HEK293 (cell line): ENCODE results near the gene LAMC3.

ENCODE experiments used
- CTCF ChIA-PET: fragments of 350-600 bp; formaldehyde crosslinking; extraction: SDS; loops from one replicate; lab custom pipeline; 2021; ENCODE audit warnings: antibody characterized with exemption; lab: Yijun Ruan, JAX
- POLR2A ChIA-PET: fragments of 300-600 bp; formaldehyde crosslinking; extraction: SDS; loops from one replicate; lab custom pipeline; 2020; ENCODE audit warnings: antibody characterized with exemption, inconsistent platforms; lab: Yijun Ruan, JAX
- H3K27ac ChIP-seq: fragments of 200-500 bp; sonication (Bioruptor generic); 2 replicates; pipeline ENCODE4 v1.5.1; 2014; ENCODE audit warnings: low read depth, low read length, control low read depth, inconsistent platforms; ENCODE audit errors: extremely low read depth
- H3K36me3 ChIP-seq, 2 experiments: fragments of 200-500 bp in 1 of 2; sonication (Bioruptor generic) in 1 of 2; 1 replicate in 1 of 2; 2 replicates in 1 of 2; pipeline ENCODE4 v1.5.1; 2014 to 2017; ENCODE audit warnings: inconsistent platforms in 2 of 2, low read length in 2 of 2; ENCODE audit not compliant: control insufficient read depth in 2 of 2, insufficient read depth in 1 of 2
- H3K4me1 ChIP-seq: fragments of 200-500 bp; sonication (Bioruptor generic); 2 replicates; pipeline ENCODE4 v1.5.1; 2014; ENCODE audit warnings: mild to moderate bottlenecking, low read length, inconsistent platforms; ENCODE audit not compliant: control insufficient read depth, insufficient read depth
- H3K4me3 ChIP-seq: 2 replicates; pipeline ENCODE4 v1.5.1; 2011; ENCODE audit warnings: low read depth, mild to moderate bottlenecking, control low read depth, low read length, moderate library complexity
- H3K9me3 ChIP-seq: fragments of 200-500 bp; sonication (Bioruptor generic); 2 replicates; pipeline ENCODE4 v1.5.1; 2014; ENCODE audit warnings: low read depth, low read length, inconsistent platforms; ENCODE audit not compliant: control insufficient read depth, insufficient read depth
- KLF1 ChIP-seq: fragments of 450-650 bp; formaldehyde crosslinking; IDR thresholded peaks from 2 replicates; pipeline ENCODE4 v1.5.1; 2016; ENCODE audit warnings: missing biosample characterization, missing genetic modification characterization
- SETDB1 ChIP-seq: IDR thresholded peaks from one replicate; pipeline ENCODE4 v1.6.1; 2017; ENCODE audit warnings: mild to moderate bottlenecking, low read length, moderate library complexity, mixed read lengths; ENCODE audit not compliant: insufficient read length
- ZNF16 ChIP-seq: fragments of 450-650 bp; formaldehyde crosslinking; IDR thresholded peaks from 2 replicates; pipeline ENCODE4 v1.5.1; 2016; ENCODE audit warnings: low read depth, missing biosample characterization, missing genetic modification characterization
- ZNF266 ChIP-seq: fragments of 450-650 bp; formaldehyde crosslinking; IDR thresholded peaks from 2 replicates; pipeline ENCODE4 v1.5.1; 2016; ENCODE audit warnings: missing biosample characterization, missing genetic modification characterization, low read depth
- ZNF394 ChIP-seq: fragments of 450-650 bp; formaldehyde crosslinking; IDR thresholded peaks from 2 replicates; pipeline ENCODE4 v1.5.1; 2016; ENCODE audit warnings: missing biosample characterization, missing genetic modification characterization, mild to moderate bottlenecking, moderate library complexity, borderline replicate concordance
- ZNF600 ChIP-seq: fragments of 450-650 bp; formaldehyde crosslinking; IDR thresholded peaks from 2 replicates; pipeline ENCODE4 v1.5.1; 2016; ENCODE audit warnings: missing biosample characterization, missing genetic modification characterization
- ZNF624 ChIP-seq: fragments of 450-650 bp; formaldehyde crosslinking; IDR thresholded peaks from 2 replicates; pipeline ENCODE4 v1.5.1; 2017; ENCODE audit warnings: missing biosample characterization, missing genetic modification characterization
- ZNF791 ChIP-seq: fragments of 450-650 bp; formaldehyde crosslinking; IDR thresholded peaks from 2 replicates; pipeline ENCODE4 v1.5.1; 2016; ENCODE audit warnings: missing biosample characterization, missing genetic modification characterization
- TF ChIP-seq, protein P1 (sequence below): fragments of 450-650 bp; formaldehyde crosslinking; conservative IDR thresholded peaks from 2 replicates; pipeline ENCODE4 v1.5.1; 2016; ENCODE audit warnings: low read depth, missing biosample characterization, missing genetic modification characterization

LAMC3 gene

DNA sequence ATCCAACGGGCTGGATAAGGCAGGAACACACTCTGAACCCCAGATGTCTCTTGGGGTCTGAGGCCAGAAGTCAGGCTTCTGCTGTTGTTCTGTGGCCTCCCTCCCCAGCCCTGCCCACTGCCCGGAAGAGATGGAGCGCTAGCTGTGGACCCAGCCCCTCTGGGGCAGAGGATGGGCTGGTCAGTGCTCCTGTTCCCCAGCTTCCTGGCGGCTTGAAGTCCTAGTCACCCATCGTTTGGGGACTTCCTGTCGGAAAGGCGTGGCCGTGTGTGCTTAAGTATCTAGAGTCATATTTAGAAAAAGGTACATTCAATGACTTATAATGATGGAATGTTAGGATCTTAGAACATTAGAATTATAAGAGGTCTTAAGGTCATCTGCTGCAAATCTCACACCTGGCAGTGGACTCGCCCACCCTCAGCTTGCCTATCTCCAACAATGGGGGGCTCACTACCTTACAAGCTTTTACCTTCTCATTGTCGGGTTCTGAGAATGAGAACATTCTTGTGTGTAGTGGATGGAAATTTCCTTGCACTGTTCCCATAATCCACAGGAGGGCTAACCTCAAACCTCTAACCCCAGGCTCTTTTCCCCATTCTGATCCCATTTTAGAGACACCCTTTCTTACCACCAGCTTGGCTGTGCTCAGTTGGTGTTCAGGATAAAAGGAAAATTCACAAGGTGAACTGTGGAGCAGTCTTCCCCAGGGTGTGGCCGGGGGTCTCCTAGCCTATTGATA, 74.0 kb downstream of the LAMC3 start:
- Histone ChIP-seq H3K27ac (no peak overlapping the region), H3K36me3 (no peaks in the 10 kb centered on the region), H3K4me3 (no peak overlapping the region), H3K9me3 (no peaks in the 10 kb centered on the region), H3K4me1 (no peaks in the 10 kb centered on the region)
- ChIA-PET CTCF (interaction anchor here (0.5 to 0.6 kb wide), 2 partner anchors 9 to 34 kb away, joined by 3 to 4 read pairs; no protein-coding TSS in a partner anchor), POLR2A (no interaction called here)
- TF ChIP-seq ZNF600 (tag by site-specific recombination) = no peak

DNA sequence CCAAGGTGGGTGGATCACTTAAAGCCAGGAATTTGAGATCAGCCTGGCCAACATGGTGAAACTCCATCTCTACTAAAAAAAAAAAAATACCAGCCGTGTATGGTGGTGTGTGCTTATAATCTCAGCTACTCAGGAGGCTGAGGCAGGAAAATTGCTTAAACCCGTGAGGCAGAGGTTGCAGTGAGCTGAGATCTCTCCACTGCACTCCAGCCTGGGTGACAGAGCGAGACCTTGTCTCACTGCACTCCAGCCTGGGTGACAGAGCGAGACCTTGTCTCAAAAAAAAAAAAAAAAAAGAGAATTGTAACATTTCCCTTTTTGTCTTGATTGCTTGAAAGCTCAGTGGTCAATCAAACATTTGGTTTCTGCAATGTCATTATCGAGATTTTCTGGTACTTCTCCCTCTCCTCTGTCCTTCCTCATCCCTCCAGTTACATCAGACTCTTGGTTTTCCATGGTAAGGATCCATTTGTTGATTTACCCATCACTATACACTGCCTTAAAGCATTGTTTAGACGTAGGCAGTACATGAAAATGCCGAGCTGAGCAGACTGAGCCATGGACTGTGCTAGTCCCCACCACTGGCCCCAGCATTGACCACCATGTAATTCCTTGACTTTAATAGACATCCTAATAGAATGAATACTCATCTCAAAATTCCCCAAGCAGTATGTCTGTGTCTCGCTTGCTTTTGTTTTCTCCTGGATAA, 75.8 kb downstream of the LAMC3 start:
- Histone ChIP-seq H3K27ac (no peak overlapping the region), H3K4me3 (no peak overlapping the region), H3K4me1 (no peaks in the 10 kb centered on the region), H3K36me3 (no peaks in the 10 kb centered on the region), H3K9me3 (no peaks in the 10 kb centered on the region)
- CTCF ChIA-PET = interaction anchor here (0.6 to 1.2 kb wide), 5 partner anchors 11 to 37 kb away, joined by 3 to 4 read pairs (median 3); no protein-coding TSS in a partner anchor
- TF ChIP-seq, protein P1, sequence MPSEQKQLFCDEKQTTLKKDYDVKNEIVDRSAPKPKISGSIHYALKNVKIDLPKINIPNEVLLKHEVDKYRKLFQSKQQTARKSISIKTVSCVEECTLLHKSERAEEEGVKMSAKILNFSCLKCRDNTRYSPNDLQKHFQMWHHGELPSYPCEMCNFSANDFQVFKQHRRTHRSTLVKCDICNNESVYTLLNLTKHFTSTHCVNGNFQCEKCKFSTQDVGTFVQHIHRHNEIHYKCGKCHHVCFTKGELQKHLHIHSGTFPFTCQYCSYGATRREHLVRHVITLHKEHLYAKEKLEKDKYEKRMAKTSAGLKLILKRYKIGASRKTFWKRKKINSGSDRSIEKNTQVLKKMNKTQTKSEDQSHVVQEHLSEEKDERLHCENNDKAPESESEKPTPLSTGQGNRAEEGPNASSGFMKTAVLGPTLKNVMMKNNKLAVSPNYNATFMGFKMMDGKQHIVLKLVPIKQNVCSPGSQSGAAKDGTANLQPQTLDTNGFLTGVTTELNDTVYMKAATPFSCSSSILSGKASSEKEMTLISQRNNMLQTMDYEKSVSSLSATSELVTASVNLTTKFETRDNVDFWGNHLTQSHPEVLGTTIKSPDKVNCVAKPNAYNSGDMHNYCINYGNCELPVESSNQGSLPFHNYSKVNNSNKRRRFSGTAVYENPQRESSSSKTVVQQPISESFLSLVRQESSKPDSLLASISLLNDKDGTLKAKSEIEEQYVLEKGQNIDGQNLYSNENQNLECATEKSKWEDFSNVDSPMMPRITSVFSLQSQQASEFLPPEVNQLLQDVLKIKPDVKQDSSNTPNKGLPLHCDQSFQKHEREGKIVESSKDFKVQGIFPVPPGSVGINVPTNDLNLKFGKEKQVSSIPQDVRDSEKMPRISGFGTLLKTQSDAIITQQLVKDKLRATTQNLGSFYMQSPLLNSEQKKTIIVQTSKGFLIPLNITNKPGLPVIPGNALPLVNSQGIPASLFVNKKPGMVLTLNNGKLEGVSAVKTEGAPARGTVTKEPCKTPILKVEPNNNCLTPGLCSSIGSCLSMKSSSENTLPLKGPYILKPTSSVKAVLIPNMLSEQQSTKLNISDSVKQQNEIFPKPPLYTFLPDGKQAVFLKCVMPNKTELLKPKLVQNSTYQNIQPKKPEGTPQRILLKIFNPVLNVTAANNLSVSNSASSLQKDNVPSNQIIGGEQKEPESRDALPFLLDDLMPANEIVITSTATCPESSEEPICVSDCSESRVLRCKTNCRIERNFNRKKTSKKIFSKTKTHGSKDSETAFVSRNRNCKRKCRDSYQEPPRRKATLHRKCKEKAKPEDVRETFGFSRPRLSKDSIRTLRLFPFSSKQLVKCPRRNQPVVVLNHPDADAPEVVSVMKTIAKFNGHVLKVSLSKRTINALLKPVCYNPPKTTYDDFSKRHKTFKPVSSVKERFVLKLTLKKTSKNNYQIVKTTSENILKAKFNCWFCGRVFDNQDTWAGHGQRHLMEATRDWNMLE (tag by site-specific recombination) = no peak
- peak; percentile 64; the same call in 1 of the 2 replicates for TF ChIP-seq KLF1 (tag by site-specific recombination)
- TF ChIP-seq, all 188 proteins: peak for 1
- POLR2A ChIA-PET = interaction anchor here (0.6 kb wide), 1 partner anchor 37 kb away, joined by 3 read pairs; no protein-coding TSS in a partner anchor

DNA sequence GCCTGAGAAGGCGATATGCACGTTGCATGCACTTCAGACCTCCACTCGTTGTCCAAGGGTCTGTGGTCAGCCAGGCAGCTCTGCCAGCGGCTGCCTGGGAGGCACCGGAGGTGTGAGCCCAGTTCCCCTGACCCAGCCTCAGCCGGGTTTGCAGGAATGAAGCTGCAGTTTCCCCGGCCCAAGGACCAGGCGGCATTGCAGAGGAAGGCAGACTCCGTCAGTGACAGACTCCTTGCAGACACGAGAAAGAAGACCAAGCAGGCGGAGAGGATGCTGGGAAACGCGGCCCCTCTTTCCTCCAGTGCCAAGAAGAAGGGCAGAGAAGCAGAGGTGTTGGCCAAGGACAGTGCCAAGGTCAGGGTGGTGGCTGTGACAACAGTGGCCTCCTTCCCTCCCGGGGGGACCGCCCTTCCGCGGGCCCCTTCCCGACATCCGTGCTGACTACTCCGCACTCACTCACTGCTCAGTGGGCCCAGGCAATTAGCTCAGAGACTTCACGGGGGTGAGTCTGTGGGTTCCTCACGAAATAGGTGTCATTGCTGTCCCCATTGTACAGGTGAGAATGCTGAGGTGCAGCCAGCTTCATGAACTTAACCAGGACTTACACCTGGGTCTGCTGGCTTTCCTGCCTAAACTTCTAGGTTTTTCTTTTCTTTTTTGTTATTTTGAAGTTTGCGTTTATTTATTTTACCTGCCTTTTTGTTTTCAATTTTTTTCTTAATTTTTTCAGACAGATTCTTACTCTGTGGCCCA, 76.6 kb downstream of the LAMC3 start:
- POLR2A ChIA-PET = interaction anchor here (0.6 kb wide), 1 partner anchor 36 kb away, joined by 3 read pairs; no protein-coding TSS in a partner anchor
- H3K9me3 ChIP-seq = no peaks in the 10 kb centered on the region
- H3K4me3 ChIP-seq = no peak overlapping the region
- no peak for TF ChIP-seq SETDB1
- CTCF ChIA-PET = interaction anchor here (0.6 to 1.2 kb wide), 5 partner anchors 11 to 38 kb away, joined by 3 to 4 read pairs (median 3); no protein-coding TSS in a partner anchor
- H3K36me3 ChIP-seq = no peaks in the 10 kb centered on the region
- no peaks in the 10 kb centered on the region for H3K4me1 ChIP-seq
- no peak overlapping the region for H3K27ac ChIP-seq

- H3K4me3 ChIP-seq = no peak overlapping the region
- no peaks in the 10 kb centered on the region for H3K4me1 ChIP-seq
- no peaks in the 10 kb centered on the region for H3K9me3 ChIP-seq
- POLR2A ChIA-PET = interaction anchor here (0.6 kb wide), 1 partner anchor 24 kb away, joined by 3 read pairs; no protein-coding TSS in a partner anchor
- TF ChIP-seq ZNF394 (tag by site-specific recombination) (no peak), ZNF266 (tag by site-specific recombination) (no peak), ZNF624 (no peak), ZNF791 (tag by site-specific recombination) (no peak), ZNF16 (tag by site-specific recombination) (no peak)
- H3K36me3 ChIP-seq = no peaks in the 10 kb centered on the region
- no peak overlapping the region for H3K27ac ChIP-seq
- CTCF ChIA-PET = interaction anchor here (0.5 to 1.5 kb wide), 5 partner anchors 29 to 918 kb away, joined by 3 to 7 read pairs (median 5); no protein-coding TSS in a partner anchor
These were observed 78.5 kb downstream of the LAMC3 start for GRCh38 chr9:131087354-131087893.
